Prostate gland (tissue), 2 donors: Measurements from ENCODE around the gene MRPL3.

Source experiments
- CTCF ChIP-seq, 4 experiments: fragments of 200-600 bp in 2 of 4; fragments of 450-650 bp in 2 of 4; sonication (generic) in 2 of 4; IDR thresholded peaks; 1 replicate in 3 of 4; 2 replicates in 1 of 4; pipeline ENCODE4 v1.5.1; 2016 to 2019; ENCODE audit warnings: antibody characterized with exemption in 4 of 4, mild to moderate bottlenecking in 2 of 4, moderate library complexity in 2 of 4
- POLR2A ChIP-seq: fragments of 450-650 bp; IDR thresholded peaks from one replicate; pipeline ENCODE4 v1.6.1; 2016; ENCODE audit warnings: antibody characterized with exemption, mild to moderate bottlenecking

GRCh38 chr3:131421957-131422498 is 80.7 kb downstream of the MRPL3 start:
- TF ChIP-seq CTCF (IDR thresholded peaks at IDR 0.05) (no peak), POLR2A (no peak)
